Effector memory CD4-positive, alpha-beta T cell (primary cell): Measurements from ENCODE around the gene PLSCR4.
A peak's percentile ranks its signal among the peaks of the same experiment; 100 is the strongest.

ENCODE experiments used
- DNase-seq, 3 donors: peaks; one replicate each; pipeline ENCODE4 v3.0.0-alpha.2; 2020
- H3K27ac ChIP-seq: 2 replicates; pipeline ENCODE4 v1.7.0; 2013; ENCODE audit warnings: mild to moderate bottlenecking, low read length, moderate library complexity; ENCODE audit not compliant: insufficient read depth, poor library complexity, severe bottlenecking
- H3K27me3 ChIP-seq: replicated peaks from 2 replicates; pipeline ENCODE4 v1.7.0; 2013; ENCODE audit warnings: mild to moderate bottlenecking, low read length; ENCODE audit not compliant: insufficient read depth, control insufficient read depth, poor library complexity, severe bottlenecking
- H3K36me3 ChIP-seq: 2 replicates; pipeline ENCODE4 v1.7.0; 2013; ENCODE audit warnings: mild to moderate bottlenecking, low read length, moderate library complexity; ENCODE audit not compliant: control insufficient read depth, insufficient read depth
- H3K4me1 ChIP-seq: 2 replicates; pipeline ENCODE4 v1.7.0; 2013; ENCODE audit warnings: low read length, mild to moderate bottlenecking; ENCODE audit not compliant: control insufficient read depth, insufficient read depth, poor library complexity, severe bottlenecking
- H3K4me3 ChIP-seq: 2 replicates; pipeline ENCODE4 v1.7.0; 2013; ENCODE audit warnings: low read length, low read depth, mild to moderate bottlenecking; ENCODE audit not compliant: insufficient read depth, poor library complexity, severe bottlenecking
- H3K9me3 ChIP-seq: 2 replicates; pipeline ENCODE4 v1.7.0; 2013; ENCODE audit warnings: mild to moderate bottlenecking, low read length, moderate library complexity; ENCODE audit not compliant: control insufficient read depth

The PLSCR4 gene

GRCh38 chr3:146222204-146223046 lies 28.5 kb downstream of the PLSCR4 start:
- H3K36me3 ChIP-seq: no peaks in the 10 kb centered on the region
- no peaks in the 10 kb centered on the region for H3K27me3 ChIP-seq
- no peaks in the 10 kb centered on the region for H3K9me3 ChIP-seq
- no peak overlapping the region for H3K4me3 ChIP-seq
- no peak for DNase-seq
- no peaks in the 10 kb centered on the region for H3K4me1 ChIP-seq
- H3K27ac ChIP-seq: no peak overlapping the region

GRCh38 chr3:146221276-146221675 lies 29.6 kb downstream of the PLSCR4 start:
- no peaks in the 10 kb centered on the region for H3K4me1 ChIP-seq
- no peaks in the 10 kb centered on the region for H3K9me3 ChIP-seq
- no peak overlapping the region for H3K4me3 ChIP-seq
- no peak for DNase-seq
- no peak overlapping the region for H3K27ac ChIP-seq
- H3K27me3 ChIP-seq: no peaks in the 10 kb centered on the region
- H3K36me3 ChIP-seq: no peaks in the 10 kb centered on the region

GRCh38 chr3:146218880-146219866 lies 31.7 kb downstream of the PLSCR4 start:
- peak in 1 of 3 donors; percentile 4 for DNase-seq
- no peaks in the 10 kb centered on the region for H3K9me3 ChIP-seq

GRCh38 chr3:146217324-146217723 lies 33.6 kb downstream of the PLSCR4 start:
- no peak overlapping the region for H3K4me3 ChIP-seq
- DNase-seq: no peak
- no peaks in the 10 kb centered on the region for H3K27me3 ChIP-seq

More at GRCh38 chr3:146218880-146219866, 31.7 kb downstream of the PLSCR4 start:
- Histone ChIP-seq H3K27me3 (no peaks in the 10 kb centered on the region), H3K36me3 (no peaks in the 10 kb centered on the region), H3K27ac (no peak overlapping the region), H3K4me3 (no peak overlapping the region), H3K4me1 (no peaks in the 10 kb centered on the region)

GRCh38 chr3:146214493-146214892 lies 36.4 kb downstream of the PLSCR4 start:
- Histone ChIP-seq H3K36me3 (no peaks in the 10 kb centered on the region), H3K27ac (no peak overlapping the region), H3K27me3 (no peaks in the 10 kb centered on the region), H3K4me3 (no peak overlapping the region), H3K9me3 (no peaks in the 10 kb centered on the region), H3K4me1 (no peaks in the 10 kb centered on the region)
- DNase-seq: no peak

More at GRCh38 chr3:146217324-146217723, 33.6 kb downstream of the PLSCR4 start:
- Histone ChIP-seq H3K36me3 (no peaks in the 10 kb centered on the region), H3K27ac (no peak overlapping the region), H3K9me3 (no peaks in the 10 kb centered on the region), H3K4me1 (no peaks in the 10 kb centered on the region)

GRCh38 chr3:146209371-146209770 lies 41.5 kb downstream of the PLSCR4 start:
- no peaks in the 10 kb centered on the region for H3K4me1 ChIP-seq
- no peak overlapping the region for H3K4me3 ChIP-seq
- no peaks in the 10 kb centered on the region for H3K36me3 ChIP-seq
- H3K27ac ChIP-seq: no peak overlapping the region
- no peak for DNase-seq
- no peaks in the 10 kb centered on the region for H3K9me3 ChIP-seq
- H3K27me3 ChIP-seq: no peaks in the 10 kb centered on the region

- Histone ChIP-seq H3K27ac (no peak overlapping the region), H3K27me3 (no peaks in the 10 kb centered on the region), H3K4me3 (no peak overlapping the region), H3K9me3 (no peaks in the 10 kb centered on the region), H3K4me1 (no peaks in the 10 kb centered on the region), H3K36me3 (no peaks in the 10 kb centered on the region)
- DNase-seq: no peak
Measured at GRCh38 chr3:146203776-146204175, 47.1 kb downstream of the PLSCR4 start.

- Histone ChIP-seq H3K36me3 (no peaks in the 10 kb centered on the region), H3K27ac (no peak overlapping the region), H3K27me3 (no peaks in the 10 kb centered on the region), H3K4me1 (no peaks in the 10 kb centered on the region), H3K9me3 (no peaks in the 10 kb centered on the region), H3K4me3 (no peak overlapping the region)
- DNase-seq: no peak
Measured at GRCh38 chr3:146200461-146201220, 50.3 kb downstream of the PLSCR4 start.

GRCh38 chr3:146199762-146200161 lies 51.1 kb downstream of the PLSCR4 start:
- Histone ChIP-seq H3K27ac (no peak overlapping the region), H3K27me3 (no peaks in the 10 kb centered on the region), H3K4me3 (no peak overlapping the region), H3K4me1 (no peaks in the 10 kb centered on the region), H3K36me3 (no peaks in the 10 kb centered on the region), H3K9me3 (no peaks in the 10 kb centered on the region)
- no peak for DNase-seq
